ENCODE measurements around the gene FAF1.

Gene FAF1

DNA sequence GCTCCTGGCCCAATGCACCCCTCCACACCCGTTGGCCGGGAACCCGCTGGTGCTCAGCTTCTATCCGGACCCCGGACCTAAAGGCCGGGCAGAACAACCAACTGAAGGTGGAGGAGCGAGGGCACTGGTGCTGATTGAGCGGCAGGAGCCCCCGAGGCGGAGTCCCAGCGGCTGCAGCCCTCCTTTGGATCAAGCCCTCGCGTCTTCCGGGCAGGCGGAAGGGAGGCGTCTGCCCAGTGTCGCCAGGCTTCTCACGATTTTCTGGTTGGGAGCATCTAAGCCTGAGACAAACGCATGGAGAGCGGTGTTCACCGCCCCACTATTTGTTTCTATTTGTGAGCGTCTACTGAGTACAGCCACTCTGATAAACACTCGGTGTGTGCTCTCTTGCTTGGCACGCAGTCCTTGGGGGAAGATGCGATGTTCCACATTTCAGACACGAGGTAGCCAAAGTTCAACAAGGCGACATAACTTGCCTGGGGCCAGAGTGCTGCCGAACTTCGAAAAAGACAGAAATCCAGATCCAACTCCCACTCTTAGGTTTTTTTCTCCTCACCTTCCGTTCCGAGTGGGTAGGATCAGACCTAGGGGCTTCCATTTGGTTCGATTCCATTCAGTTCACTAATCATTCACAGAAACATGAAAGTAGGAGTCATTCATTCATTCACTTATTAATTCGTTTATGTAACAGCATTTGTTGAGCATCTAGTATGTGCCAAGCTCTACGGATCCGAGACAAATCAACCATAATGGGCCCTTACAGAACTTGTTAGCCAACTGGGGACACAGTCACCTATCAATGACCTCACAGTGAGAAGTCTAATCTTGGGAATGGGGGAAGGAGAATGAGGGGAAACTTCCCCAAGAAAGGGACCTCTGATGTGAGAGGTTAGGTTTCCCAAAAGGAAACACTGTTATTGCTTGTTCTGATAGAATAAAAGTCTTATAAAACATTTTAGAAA, 532.0 kb downstream of the FAF1 start:
- no peaks in the 10 kb centered on the region for H3K36me3 Mint-ChIP-seq (ENCODE audit: low read depth)
- peak; percentile 42 for DNase-seq
- TF ChIP-seq CTCF (IDR thresholded peaks at IDR 0.05) = no peak
- H3K27me3 Mint-ChIP-seq (ENCODE audit: low read depth, poor library complexity) = peaks cover 100% of the 10 kb centered on the region
- H3K9me3 Mint-ChIP-seq = peaks cover 10% of the 10 kb centered on the region
- H3K4me1 Mint-ChIP-seq = peaks cover 20% of the 10 kb centered on the region
- H3K27ac Mint-ChIP-seq = no peak overlapping the region
- no peak overlapping the region for H3K4me3 Mint-ChIP-seq

DNA sequence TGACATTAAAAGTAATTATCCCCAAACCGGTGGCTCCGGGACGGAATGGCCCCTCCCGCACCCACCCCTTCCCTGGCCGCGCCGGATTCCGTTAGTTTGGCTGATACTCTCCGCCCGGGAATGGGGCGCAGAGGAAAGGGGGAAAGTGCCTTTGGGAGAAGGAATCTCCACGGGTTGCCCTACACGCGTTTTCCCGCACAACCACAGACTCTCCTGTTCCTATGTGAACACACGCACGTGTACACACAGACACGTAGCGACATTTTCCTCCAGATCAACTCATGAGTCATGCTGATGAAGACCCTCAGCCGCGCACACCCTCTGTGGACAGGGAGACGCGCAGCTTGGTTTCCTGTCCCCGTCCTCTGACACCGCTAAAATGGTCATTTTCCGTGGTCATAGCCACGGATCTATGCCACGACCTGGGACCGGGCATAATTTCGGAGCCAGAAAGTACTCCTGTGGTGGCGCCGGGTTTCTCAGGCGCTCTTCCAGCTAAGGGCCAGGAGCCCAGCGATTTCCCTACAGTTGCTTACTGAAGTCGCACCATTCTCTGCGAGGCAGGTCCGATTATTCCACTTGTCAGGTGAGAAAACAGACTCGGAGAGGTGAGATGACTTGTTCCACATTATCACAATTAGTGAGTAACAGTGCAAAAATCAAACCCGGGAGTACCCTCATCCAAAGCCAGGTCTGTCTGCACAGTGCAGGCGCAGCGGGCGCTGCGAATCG, 532.8 kb downstream of the FAF1 start:
- Mint-ChIP-seq H3K27ac (no peak overlapping the region), H3K4me3 (no peak overlapping the region), H3K27me3 (ENCODE audit: low read depth, poor library complexity) (peaks cover 100% of the 10 kb centered on the region), H3K36me3 (ENCODE audit: low read depth) (no peaks in the 10 kb centered on the region), H3K9me3 (peaks cover 10% of the 10 kb centered on the region), H3K4me1 (peaks cover 28% of the 10 kb centered on the region)
- TF ChIP-seq CTCF (IDR thresholded peaks at IDR 0.05) = no peak
- peak; percentile 22 for DNase-seq

GRCh38 chr1:50426702-50427085, 533.4 kb downstream of the FAF1 start:
- Mint-ChIP-seq H3K27me3 (ENCODE audit: low read depth, poor library complexity) (peaks cover 100% of the 10 kb centered on the region), H3K27ac (no peak overlapping the region), H3K4me3 (no peak overlapping the region), H3K36me3 (ENCODE audit: low read depth) (no peaks in the 10 kb centered on the region), H3K9me3 (peaks cover 10% of the 10 kb centered on the region), H3K4me1 (peaks cover 30% of the 10 kb centered on the region)
- peak; percentile 20 for DNase-seq
- no peak for TF ChIP-seq CTCF (IDR thresholded peaks at IDR 0.05)

GRCh38 chr1:50426108-50426700, 533.9 kb downstream of the FAF1 start:
- peaks cover 100% of the 10 kb centered on the region for H3K27me3 Mint-ChIP-seq (ENCODE audit: low read depth, poor library complexity)
- no peak overlapping the region for H3K4me3 Mint-ChIP-seq
- H3K36me3 Mint-ChIP-seq (ENCODE audit: low read depth) = no peaks in the 10 kb centered on the region
- peaks cover 30% of the 10 kb centered on the region for H3K4me1 Mint-ChIP-seq
- no peak for DNase-seq
- H3K9me3 Mint-ChIP-seq = peaks cover 10% of the 10 kb centered on the region
- H3K27ac Mint-ChIP-seq = no peak overlapping the region
- TF ChIP-seq CTCF (IDR thresholded peaks at IDR 0.05) = no peak

DNA sequence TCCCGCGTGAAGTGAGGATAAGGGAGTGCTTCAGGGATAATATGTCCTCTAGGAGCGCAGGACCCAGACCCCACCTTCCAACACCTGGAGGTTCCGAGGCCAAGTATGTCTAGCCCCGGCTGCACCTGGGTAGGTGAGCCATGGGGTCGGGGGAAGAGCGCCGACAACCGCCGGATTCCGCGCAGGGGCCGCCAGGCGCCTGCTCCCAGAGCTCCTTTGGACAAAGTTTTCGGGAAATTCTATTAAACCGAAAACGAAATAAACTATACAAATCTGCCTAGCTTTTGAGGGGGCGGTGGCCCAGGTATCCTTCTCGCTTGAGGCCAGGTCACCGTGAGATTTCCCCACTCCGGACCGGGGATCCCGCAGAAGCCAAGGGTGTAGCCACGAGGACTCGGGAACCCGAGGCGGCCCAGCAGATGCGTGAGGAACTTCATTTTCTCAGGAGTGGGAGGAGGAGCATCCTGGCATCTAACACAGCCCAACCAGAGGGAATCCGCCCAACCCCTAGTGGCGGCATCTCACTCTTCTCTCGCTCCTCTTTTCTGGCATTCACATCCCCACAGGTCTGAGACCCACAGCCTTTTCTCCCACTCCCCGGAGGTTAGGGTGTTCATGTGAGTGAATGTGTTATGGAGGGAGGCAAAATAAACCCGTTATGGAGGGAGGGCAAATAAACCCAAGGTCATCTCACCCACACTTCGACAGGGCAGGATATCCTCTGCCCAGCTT, 534.5 kb downstream of the FAF1 start:
- TF ChIP-seq CTCF (IDR thresholded peaks at IDR 0.05) = no peak
- Mint-ChIP-seq H3K27me3 (ENCODE audit: low read depth, poor library complexity) (peaks cover 100% of the 10 kb centered on the region), H3K4me3 (no peak overlapping the region), H3K27ac (no peak overlapping the region), H3K4me1 (peaks cover 24% of the 10 kb centered on the region), H3K9me3 (peaks cover 10% of the 10 kb centered on the region), H3K36me3 (ENCODE audit: low read depth) (no peaks in the 10 kb centered on the region)
- no peak for DNase-seq
